ENCODE results near the gene ENAH.

DNA sequence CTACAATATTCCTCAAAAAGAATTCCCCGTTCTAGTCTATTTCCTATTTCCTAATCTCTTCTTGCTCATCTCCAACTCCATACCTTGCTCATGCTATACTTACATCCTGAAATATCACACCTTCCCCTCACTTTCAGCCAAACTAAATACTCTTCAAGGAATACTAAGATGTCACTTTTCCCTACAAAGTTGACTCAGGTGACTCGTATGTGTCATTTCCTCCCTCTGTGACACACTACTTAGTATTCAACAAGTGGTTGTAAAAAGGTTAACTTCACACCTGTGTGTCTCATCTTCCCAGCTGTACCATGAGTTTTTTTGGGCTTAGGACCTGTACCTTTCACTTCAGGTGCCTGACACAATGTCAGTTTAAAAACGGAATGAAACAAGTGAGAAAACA lies 143.2 kb downstream of the ENAH start:
- TF ChIP-seq, protein P1, sequence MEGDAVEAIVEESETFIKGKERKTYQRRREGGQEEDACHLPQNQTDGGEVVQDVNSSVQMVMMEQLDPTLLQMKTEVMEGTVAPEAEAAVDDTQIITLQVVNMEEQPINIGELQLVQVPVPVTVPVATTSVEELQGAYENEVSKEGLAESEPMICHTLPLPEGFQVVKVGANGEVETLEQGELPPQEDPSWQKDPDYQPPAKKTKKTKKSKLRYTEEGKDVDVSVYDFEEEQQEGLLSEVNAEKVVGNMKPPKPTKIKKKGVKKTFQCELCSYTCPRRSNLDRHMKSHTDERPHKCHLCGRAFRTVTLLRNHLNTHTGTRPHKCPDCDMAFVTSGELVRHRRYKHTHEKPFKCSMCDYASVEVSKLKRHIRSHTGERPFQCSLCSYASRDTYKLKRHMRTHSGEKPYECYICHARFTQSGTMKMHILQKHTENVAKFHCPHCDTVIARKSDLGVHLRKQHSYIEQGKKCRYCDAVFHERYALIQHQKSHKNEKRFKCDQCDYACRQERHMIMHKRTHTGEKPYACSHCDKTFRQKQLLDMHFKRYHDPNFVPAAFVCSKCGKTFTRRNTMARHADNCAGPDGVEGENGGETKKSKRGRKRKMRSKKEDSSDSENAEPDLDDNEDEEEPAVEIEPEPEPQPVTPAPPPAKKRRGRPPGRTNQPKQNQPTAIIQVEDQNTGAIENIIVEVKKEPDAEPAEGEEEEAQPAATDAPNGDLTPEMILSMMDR (IDR thresholded peaks at IDR 0.05; ENCODE audit: low read depth, low read length): no peak
- TF ChIP-seq EZH2phosphoT487 (IDR thresholded peaks at IDR 0.05; ENCODE audit: low read depth): no peak
